Activated naive CD4-positive, alpha-beta T cell treated with Interleukin-2 at 50 U/mL for 16 hours (primary cell): ENCODE measurements around the gene RGS7BP.
"Not testable (repeated sequence)": the region's sequence is repeated elsewhere in the genome, so short reads cannot be mapped to it uniquely, and the experiment has no call there.

Source experiments
- DNase-seq: peaks from one replicate; pipeline ENCODE4 v3.0.0-alpha.2; 2020

The RGS7BP gene

DNA sequence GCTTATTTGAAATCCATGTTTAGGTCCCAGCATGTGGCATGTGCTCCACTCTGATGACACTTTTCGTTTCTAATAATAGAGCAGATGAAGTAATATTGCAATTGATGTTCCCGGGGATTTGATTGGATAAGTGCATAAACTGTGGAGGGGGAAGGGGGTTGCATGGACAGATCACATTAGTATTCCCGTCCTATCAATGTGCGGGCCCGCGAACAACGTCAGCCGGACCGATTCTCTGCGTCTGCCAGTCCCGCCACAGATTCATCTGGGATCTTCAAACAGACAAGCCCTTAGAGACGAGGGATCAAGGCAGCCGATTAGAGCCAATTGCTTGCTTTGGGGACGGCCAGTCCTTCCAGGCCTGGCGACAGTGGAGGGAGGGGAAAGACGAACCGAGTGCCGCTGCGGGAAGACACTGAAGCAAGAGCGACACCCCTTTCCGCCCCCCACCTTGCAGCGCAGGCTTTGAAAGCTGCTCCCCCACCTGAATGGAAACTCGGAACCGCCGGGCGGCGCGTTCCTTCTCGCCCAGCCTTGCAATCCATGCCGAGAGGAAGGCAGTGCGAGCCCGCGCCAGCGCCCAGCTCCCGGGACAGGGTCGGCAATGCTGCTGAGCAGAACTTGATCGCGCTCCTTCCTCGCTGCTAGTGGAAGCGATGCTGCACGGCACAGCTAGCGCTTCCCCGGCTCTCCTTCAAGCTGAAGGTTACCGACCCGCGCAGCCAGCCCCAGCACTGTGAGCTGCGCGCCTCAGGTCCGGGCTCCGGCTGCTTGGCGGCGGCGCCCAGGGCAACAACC, at the start of gene RGS7BP:
Gene RGS7BP (plus strand): TSS at position 247 of the 798 bp plus-strand sequence. CDS start 610 bp downstream, outside the sequence.
- no peak for DNase-seq

DNA sequence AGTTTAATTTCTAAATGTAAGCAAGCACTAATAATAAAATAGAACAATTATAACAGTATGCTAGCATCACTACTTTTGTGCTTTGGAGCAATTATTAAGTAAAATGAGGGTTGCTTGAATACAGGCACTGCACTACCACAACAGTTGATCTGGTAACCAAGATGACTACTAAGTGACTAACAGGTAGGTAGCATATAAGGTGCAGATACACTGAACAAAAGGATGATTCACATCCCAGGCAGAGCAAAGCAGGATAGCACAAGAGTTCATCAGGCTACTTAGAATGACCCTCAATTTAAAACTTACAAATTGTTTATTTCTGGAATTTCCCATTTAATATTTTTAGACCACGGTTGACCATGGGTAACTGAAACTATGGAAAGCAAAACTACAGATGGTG, 48.0 kb upstream of the RGS7BP start:
- no peak for DNase-seq

DNA sequence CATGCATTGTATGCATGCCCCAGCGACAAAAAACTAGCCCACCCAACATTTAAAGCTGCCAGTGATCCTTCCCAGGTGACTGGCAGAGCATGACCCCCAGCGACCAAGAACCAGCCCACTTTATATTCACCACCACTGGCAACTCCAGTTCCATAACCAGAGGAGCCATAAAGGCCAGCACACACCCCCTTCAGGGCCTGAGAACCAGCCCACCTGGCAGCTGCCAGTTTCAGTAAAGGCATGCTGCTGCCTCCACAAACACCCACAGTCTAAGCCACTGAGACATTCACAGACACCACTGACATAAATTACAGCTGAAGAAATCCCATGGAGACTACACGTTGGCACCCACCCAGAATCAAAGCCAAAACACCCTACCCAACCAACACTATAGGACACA, 46.9 kb upstream of the RGS7BP start:
- DNase-seq = no peak

DNA sequence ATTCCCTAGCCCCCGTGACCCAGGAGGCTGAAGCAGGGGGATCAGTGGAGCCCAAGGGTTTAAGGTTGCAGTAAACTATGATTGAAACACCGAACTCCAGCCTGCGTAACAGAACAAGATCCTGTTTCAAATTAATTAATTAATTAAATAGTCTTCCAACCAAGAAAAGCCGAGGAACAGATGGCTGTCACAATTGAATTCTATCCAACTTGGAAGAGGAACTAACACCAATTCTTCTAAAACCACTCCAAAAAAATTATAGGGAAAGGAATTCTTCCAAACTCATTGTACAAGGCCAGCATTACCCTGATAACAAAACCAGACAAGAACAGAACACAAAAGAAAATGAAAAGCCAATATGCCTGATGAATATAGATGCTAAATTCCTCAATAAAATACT, 43.4 kb upstream of the RGS7BP start:
- DNase-seq = no peak

DNA sequence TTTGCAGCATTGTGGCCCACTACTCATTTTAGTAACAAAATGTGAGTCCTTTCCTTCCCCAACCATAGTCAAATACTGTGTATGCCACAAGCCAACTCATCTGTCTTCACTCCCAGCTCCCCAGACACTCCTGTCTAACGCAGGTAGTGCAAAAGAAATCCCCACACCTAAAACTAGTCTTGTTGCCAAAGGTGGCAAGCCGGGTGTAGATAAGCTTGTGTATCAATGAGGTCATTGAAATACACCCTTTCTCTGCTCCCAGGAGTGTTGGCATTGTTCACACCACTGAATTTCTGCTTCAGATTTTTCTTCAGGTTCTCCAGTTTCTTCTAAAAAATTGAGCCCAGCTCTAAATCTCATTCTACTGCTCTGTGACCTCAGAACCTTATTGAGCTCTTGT, 19.7 kb upstream of the RGS7BP start:
- DNase-seq = no peak

DNA sequence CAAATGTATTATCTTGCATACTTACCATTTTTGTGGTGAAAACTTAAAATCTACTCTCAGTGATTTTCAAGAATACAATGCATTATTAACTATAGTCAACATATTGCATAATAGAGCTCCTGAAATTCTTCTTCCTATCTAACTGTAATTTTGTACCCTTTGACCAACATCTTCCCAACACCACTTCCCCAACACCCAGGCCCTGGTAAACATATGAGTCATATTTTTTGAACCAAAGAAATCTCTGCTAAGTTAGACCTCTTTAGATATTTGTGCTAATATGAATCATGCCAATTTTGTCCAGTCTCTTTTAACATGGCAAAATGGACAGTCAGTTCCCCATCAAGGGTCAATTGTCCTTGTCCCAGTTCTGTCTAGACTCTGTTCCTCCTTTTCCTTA, 18.5 kb upstream of the RGS7BP start:
- DNase-seq = no peak

DNA sequence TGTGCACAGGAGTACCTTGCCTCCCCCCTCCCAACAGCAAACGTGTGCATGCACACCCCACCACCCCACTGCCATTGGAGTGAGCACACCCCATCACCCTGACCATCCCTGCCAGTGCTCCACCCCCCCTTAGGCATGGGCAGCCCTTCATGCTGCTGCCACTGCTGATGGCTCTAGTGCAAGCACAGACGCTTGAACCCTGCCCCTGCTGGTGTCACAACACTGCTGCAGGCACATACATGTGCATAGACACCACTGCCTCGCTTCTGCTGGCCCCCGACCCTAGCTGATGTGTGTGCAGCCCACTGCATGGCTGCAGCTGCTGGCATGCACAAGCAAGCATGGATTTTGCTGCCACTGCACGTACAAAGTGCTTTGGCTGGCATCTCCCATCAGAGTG, 16.0 kb upstream of the RGS7BP start:
- no peak for DNase-seq

DNA sequence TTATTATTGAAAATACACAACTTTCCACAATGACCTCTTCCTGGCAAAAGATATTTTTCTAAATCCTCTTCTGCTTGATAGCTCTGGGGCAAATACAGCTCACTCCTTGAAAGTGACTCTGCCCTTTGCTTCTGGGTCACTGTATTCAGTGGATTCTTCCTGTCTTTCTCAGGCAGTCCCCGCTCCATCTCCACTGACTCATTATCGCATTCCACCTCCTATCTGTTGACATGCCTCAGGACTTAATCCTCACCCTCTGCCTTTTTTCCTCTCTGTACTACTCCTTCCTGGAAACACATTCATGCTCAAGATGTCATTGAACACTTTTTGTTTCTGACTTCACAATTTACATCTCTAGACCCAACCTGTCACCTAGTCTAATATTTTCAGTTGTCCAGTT, 8.4 kb upstream of the RGS7BP start:
- DNase-seq = no peak

DNA sequence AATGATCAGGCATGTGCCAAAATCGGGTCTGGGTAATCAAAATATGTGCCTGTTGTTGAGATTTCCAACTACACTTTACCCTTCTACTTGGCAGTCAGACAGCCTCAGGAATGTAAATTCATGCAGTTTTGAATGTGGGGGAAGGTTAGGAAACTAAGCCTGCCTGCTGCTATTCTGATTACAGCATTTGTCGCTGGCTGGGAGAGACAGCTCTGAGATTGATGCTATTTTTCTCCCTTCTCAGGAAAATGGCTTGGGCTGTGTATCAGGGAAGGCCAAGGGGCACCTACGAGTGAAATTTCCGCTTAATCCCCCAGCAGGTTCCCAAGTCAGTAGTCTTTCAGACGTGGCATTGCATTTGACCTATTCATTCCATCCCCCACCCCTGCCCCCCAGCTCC, 3.6 kb upstream of the RGS7BP start:
- no peak for DNase-seq

DNA sequence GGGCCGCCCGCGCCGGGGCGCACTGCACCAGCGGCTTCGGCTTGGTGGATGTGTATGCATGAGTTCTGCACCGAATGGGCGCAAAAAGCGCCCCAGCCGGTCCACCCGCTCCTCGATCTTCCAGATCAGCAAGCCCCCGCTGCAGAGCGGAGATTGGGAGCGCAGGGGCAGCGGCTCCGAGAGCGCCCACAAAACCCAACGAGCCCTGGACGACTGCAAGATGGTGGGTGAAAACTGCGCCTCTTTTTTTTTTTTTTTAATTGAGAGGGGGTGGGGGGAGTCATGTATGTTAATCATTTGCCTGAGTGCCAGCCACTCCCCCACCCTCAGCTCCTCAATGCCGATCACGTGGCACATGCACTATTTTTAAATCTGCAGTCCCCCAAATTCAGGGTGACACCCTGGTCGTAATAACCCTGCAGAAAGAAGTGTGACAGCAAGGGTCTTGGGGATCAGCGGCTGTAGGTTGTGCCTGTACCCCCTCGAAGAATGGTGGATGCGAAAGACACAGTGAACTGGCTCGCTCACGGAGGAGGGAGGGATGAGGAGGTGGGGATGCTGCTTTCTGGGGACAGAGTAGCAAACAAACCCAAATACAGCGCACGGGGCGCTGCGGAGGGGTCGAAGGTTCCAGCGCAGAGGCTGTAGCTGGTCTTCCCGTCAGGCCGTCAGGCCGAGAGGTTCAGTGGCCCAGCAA, 900 bp downstream of the RGS7BP start:
- DNase-seq = no peak

DNA sequence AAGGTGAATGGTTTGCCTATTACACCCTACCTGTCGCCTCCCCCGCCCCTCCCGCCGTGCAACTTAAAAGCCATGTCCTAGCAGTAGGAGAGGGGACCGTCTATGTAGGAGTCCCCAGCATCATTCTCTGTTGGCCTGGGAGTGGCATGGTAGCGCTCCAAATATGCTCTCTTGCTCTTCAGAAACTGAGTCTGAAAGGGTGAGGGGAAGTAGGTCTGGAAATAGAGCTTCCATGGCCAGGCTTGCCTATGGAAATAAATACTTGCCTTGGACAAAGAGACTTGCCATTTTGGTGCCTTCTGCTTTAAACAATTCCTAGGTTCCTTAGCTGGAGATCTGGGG, 1.4 kb downstream of the RGS7BP start:
- DNase-seq = no peak

DNA sequence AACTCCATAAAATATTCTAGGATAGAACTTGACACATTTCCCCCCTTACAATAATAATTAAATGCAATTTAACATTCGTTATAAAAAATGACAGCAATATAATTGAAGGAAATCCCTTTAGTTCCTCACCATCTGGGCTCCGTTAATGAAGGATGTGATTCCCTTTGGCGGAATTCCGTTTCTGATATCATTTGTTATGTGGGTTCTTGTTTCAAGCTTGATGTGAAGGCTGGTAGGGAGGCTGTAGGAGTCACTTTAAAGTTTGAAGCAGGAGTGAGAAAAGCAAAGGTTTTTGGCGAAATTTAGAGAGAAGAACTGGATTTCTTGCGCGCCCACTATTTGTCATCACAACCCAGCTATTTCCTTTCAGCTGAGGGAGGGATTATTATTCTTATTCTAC, 4.0 kb downstream of the RGS7BP start:
- DNase-seq = no peak

DNA sequence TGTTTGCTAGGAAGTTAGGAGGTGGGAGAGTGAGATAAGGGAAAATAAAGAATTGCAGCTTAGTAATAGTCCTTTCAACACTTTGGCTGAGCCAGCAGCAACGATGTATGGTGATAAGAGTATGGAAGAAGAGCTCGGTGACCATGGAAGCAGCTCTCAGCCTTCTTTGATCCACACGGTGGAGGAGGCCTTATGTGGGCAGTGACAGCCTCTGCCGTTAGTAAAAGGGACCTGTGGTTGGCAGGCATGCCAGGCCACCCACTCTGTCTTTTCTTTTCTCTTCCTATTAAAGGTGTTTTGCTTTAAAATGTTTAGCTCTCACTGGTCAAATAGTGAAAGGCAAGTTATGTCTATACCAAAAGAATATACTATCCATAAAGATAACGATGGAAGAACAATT, 7.7 kb downstream of the RGS7BP start:
- DNase-seq = no peak

DNA sequence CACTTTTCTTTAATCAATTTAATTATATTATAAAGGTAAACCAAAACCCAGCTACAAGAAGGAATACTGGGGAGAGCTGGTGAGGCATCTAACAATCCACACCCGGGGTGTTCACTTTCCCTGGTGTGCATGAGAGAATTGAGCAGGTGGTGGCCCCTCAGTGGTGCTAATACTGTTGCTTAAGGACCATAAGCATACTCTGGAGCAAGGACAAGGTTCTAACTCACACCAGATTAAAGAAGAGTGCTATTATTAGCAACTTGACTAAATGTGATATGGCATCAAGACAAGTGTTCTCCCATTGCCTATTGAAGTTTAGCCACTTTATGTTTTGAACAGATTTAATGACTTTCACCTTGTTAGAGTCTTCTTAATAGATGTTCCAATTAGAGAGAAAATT, 8.8 kb downstream of the RGS7BP start:
- no peak for DNase-seq

DNA sequence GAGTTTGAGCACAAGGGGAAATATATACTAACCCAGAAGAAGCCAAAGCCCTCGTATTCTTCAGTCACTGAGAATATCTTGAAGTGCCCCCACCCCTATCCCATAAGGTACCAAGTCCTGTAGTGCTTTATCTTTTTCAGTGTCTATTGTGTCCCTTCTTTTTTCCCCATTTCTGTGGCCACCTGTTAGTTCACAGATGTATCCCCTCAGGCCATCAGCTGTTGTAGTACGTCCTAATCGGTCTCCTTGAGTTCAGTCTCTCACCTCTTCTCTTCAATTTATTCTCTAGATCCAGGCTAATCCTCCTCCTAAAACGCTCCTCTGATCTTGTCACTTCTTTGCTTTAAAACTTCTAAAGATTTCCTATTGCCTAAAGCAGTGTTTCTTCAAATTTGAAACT, 10.4 kb downstream of the RGS7BP start:
- no peak for DNase-seq

DNA sequence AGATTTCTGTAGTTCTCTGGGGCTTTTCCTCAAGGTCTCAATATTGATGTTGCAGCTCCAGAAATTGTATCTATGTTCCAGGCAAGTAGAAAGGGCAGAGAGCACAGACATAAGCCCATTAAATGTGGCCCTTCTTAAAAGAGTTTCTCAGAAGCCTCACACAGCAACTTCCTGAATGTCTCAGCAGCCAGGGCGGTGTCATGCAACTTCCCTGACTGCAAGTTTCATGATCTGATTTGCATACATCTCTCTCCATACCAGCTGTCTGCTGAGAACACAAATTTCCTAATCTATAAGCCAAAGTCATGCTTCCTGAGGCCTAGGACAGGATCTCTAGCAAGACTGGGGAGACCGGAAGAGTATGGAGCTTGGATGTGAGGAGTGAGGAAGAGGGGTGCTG, 13.0 kb downstream of the RGS7BP start:
- no peak for DNase-seq

DNA sequence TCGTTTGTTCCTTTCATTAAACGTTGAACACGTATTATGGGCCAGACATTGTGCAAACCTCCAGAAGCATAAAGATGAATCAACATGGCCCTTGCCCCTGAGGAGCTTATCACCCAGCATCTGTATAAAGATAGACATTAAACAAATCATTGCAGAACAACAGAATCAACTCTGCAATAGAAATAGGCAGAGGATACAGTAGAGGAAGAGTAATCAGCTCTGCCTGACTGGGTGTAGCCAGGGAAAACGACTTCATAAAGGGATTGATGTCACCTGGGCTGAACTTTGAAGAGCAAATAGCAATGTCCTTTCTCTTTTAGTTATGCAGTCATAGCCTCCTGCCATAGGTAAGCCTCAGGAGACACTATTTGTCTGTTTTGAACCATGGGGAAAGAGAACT, 13.4 kb downstream of the RGS7BP start:
- DNase-seq = no peak

DNA sequence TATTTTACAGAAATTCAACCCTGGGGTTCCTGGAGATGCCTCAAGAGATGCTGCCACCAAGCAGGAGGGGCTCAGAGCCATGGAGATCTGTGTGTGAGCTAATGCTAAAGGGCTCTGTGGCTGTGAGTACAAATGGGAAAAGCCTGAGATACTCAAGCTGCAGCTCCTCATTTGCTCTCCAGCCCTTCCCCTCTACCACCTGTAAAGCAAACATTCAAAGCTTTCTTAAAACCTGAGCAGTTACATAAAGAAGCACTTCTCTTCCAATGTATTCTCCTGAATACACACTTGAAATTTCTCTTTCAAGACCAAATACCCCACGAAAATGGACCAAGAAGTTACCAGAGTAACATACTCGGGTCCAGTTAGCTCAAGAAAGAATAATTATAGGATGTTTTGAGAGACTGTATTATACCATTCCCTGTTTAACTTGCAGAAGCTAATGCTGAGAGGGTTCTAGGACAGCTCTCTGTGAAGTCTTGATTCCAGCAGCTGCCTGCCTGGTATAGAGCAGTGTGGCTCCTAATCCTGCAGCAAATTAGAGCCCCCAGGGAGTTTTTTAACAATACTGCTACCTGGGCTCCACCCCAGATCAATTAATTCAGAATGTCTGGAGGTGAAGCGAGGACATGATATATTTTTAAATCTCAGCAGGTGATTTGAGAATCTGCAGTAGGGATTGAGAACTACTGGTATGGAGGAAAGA, 21.1 kb downstream of the RGS7BP start:
- no peak for DNase-seq

DNA sequence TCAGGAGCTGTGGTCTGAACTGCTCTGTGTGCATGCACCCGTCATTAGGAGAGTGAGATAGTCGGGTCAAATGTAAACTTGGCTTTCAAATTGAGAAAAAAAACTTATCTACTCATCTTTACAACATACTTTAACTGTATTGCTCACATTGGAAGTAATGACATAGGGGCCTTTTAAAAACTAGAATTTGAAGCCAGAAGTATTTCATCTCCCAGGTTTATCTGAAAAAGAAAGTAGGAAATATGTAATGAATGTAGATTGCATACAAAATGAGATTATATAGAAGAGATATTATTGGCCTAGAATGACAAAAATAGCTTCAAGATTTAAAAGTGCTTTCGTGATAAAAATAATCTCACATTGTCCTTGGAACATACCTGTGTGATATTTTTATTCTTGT, 24.3 kb downstream of the RGS7BP start:
- no peak for DNase-seq

DNA sequence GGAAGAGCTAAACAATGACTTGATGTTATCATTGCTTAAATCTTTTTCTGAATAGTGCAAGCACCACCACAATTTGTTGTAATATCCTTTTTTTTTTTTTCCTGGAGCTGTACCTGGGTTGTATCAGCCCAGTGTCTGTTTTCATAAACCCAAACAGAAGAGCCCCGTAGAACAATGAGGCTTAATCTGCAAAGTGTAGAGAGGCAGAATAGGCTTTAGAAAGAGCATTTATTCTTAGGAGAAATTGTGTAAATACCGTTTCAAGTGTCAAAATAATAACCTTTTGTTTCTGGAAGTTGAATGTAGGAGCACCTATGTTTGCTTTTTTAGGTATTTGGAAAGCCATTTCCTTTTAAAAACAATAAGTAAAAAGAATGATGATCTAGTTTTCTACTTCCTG, 26.4 kb downstream of the RGS7BP start:
- DNase-seq = no peak

DNA sequence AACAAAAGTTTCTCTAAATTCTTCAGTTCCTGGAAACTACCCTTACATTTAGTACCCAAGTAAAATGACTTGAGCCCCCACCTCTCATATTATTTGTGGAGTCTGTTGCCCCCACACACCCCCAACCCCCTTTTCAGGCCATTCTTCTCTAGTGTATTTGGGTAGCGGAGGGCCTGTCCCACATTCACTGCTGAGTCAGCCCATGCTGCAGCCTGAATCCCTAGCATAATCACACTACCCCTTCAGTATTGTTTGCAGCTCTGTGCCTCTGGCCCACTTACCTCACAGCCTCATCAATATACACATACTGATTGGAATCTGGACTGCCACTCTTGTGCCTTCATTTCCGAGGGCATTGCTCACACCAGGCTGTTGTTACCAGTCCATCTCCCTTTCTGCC, 26.8 kb downstream of the RGS7BP start:
- no peak for DNase-seq

DNA sequence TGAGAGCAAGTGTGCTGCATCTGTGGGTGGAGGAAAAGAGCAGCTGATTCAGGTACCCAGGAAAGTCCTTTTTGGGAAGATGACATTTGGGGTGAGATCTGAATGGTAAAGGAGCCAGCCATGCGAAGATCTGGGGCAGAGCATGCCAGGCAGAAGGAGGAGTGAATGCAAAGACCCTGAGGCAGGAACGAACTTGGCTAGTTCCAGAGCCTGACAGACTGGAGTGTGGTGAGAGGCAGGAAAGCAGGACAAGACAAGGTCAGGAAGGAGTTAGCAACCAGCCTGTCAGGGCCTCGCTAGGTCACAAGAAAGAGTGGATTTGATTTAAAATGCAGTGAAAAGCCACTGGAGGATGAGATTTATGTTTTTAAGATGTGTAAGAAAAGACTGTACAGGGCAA, 28.2 kb downstream of the RGS7BP start:
- DNase-seq = no peak

DNA sequence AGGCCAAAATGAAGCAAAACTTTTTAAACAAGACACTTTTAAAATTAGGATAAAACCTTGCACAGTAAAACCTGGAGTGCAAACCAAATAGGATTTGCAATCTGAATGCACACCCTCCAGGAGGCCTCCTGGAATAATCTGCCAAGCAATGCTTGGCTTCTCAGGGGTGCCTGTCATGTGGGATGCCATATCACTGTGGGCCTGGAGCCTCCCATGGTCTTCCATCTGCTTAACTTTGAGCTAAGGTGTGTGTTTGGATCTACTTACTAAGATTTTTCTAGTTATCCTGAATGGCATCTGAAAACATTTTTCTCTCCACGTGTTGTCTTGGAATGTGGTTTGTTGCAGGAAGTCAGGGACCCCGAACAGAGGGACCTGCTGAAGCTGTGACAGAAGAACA, 52.1 kb downstream of the RGS7BP start:
- no peak for DNase-seq

DNA sequence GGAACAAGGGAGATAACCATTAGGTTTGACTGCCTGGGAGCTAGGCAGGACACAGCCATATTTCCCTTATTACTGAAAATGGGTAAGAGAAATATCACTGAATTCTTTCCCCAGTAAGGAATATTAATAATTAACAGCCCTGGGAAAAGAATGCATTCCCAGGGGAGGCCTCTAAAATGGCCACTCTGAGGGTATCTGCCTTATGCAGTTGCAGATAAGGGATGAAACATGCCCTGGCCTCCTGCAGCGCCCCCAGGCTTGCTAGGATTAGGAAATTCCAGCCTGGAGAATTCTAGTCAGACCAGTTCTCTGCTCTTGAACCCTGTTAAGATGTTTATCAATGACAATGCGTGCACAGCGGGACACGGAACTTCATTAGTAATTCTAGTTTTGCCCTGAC, 52.8 kb downstream of the RGS7BP start:
- DNase-seq = not testable (repeated sequence)
